Astrocyte (in vitro differentiated cells and primary cell): ENCODE data around the gene METTL26. TPM values are rescaled to one million over a fixed set of nuclear protein-coding genes. Genes with fewer than 3 reads are reported as not detected.

Experiments
- DNase-seq: peaks from one replicate; pipeline ENCODE4 v3.0.0-alpha.2; 2010; ENCODE audit warnings: low read depth
- FAIRE-seq: peaks from 2 replicates; lab custom pipeline; 2011; peaks lifted over from hg19 to GRCh38; lab: Jason Lieb, UNC
- H2AFZ ChIP-seq: 2 replicates; pipeline ENCODE4 v1.6.0; 2012; ENCODE audit warnings: low read depth, low read length, inconsistent platforms
- H3K27ac ChIP-seq: 2 replicates; pipeline ENCODE4 v1.5.1; 2011; ENCODE audit warnings: low read depth, low read length, inconsistent platforms
- H3K27me3 ChIP-seq: 2 replicates; pipeline ENCODE4 v1.6.0; 2011; ENCODE audit warnings: low read length, inconsistent platforms; ENCODE audit not compliant: insufficient read depth
- H3K36me3 ChIP-seq: 2 replicates; pipeline ENCODE4 v1.5.1; 2011; ENCODE audit warnings: low read length, inconsistent platforms; ENCODE audit not compliant: insufficient read depth
- H3K4me1 ChIP-seq: 2 replicates; pipeline ENCODE4 v1.5.1; 2011; ENCODE audit warnings: low read length, inconsistent platforms; ENCODE audit not compliant: insufficient read depth
- H3K4me2 ChIP-seq: 2 replicates; pipeline ENCODE4 v1.6.0; 2012; ENCODE audit warnings: low read length, inconsistent platforms
- H3K4me3 ChIP-seq: 2 replicates; pipeline ENCODE4 v1.5.1; 2011; ENCODE audit warnings: low read depth, mild to moderate bottlenecking, low read length, inconsistent platforms; ENCODE audit not compliant: insufficient read depth
- H3K79me2 ChIP-seq: 2 replicates; pipeline ENCODE4 v1.6.0; 2012; ENCODE audit warnings: mild to moderate bottlenecking, low read length, inconsistent platforms; ENCODE audit not compliant: insufficient read depth
- H3K9ac ChIP-seq: 2 replicates; pipeline ENCODE4 v1.6.0; 2012; ENCODE audit warnings: mild to moderate bottlenecking, low read length, inconsistent platforms
- H3K9me3 ChIP-seq: 2 replicates; pipeline ENCODE4 v1.5.1; 2012; ENCODE audit warnings: low read depth, mild to moderate bottlenecking, low read length, inconsistent platforms; ENCODE audit not compliant: insufficient read depth
- H4K20me1 ChIP-seq: 2 replicates; pipeline ENCODE4 v1.6.0; 2012; ENCODE audit warnings: low read length, inconsistent platforms; ENCODE audit not compliant: insufficient read depth
- H3K27ac Mint-ChIP-seq: one replicate; pipeline ENCODE4 v1.8.0; 2021; ENCODE audit warnings: mild to moderate bottlenecking, mixed read lengths; ENCODE audit not compliant: unreplicated experiment
- H3K27me3 Mint-ChIP-seq: one replicate; pipeline ENCODE4 v1.8.0; 2021; ENCODE audit warnings: low read depth, mixed read lengths; ENCODE audit not compliant: unreplicated experiment
- H3K36me3 Mint-ChIP-seq: one replicate; pipeline ENCODE4 v1.8.0; 2021; ENCODE audit warnings: low read depth, mixed read lengths; ENCODE audit not compliant: unreplicated experiment
- H3K4me1 Mint-ChIP-seq: one replicate; pipeline ENCODE4 v1.8.0; 2021; ENCODE audit warnings: low read depth, mixed read lengths; ENCODE audit not compliant: unreplicated experiment
- H3K4me3 Mint-ChIP-seq: one replicate; pipeline ENCODE4 v1.8.0; 2021; ENCODE audit warnings: mild to moderate bottlenecking, moderate library complexity, mixed read lengths; ENCODE audit not compliant: unreplicated experiment
- H3K9me3 Mint-ChIP-seq: one replicate; pipeline ENCODE4 v1.8.0; 2021; ENCODE audit warnings: mild to moderate bottlenecking, mixed read lengths; ENCODE audit not compliant: unreplicated experiment
- CTCF ChIP-seq: IDR thresholded peaks from 2 replicates; pipeline ENCODE4 v1.5.1; 2011; ENCODE audit warnings: low read depth, mild to moderate bottlenecking, inconsistent platforms, low read length, moderate library complexity; ENCODE audit not compliant: insufficient read depth
- EZH2 ChIP-seq: IDR thresholded peaks from 2 replicates; pipeline ENCODE4 v1.6.1; 2012; ENCODE audit warnings: mild to moderate bottlenecking, low read length, inconsistent platforms; ENCODE audit not compliant: insufficient read depth
- total RNA-seq: library from RNA; stranded (reverse); gene quantifications from 2 replicates; pipeline ENCODE4 v1.2.1, GENCODE V29; 2021

The METTL26 gene
- total RNA-seq, 1 donor from 2014 or later = 56.4 TPM

GRCh38 chr16:648071-648780 is 12.1 kb upstream of the METTL26 start:
- Histone ChIP-seq H3K27ac (peak overlapping the region; percentile 81), H3K9me3 (no peaks in the 10 kb centered on the region), H3K36me3 (no peaks in the 10 kb centered on the region), H3K4me3 (peak overlapping the region; percentile 62), H3K79me2 (peaks cover 16% of the 10 kb centered on the region), H3K27me3 (no peaks in the 10 kb centered on the region), H3K4me2 (peak overlapping the region; percentile 91), H3K4me1 (peaks cover 15% of the 10 kb centered on the region), H4K20me1 (no peaks in the 10 kb centered on the region), H2AFZ (peak overlapping the region; percentile 80), H3K9ac (peak overlapping the region; percentile 84)
- H3K27me3 Mint-ChIP-seq = no peaks in the 10 kb centered on the region
- TF ChIP-seq CTCF = peak; percentile 8
- no peak for TF ChIP-seq EZH2
- H3K36me3 Mint-ChIP-seq = no peaks in the 10 kb centered on the region
- H3K4me3 Mint-ChIP-seq = peak overlapping the region; percentile 87
- no peak for DNase-seq
- no peak for FAIRE-seq
- H3K27ac Mint-ChIP-seq = peak overlapping the region; percentile 62
- H3K9me3 Mint-ChIP-seq = no peaks in the 10 kb centered on the region
- no peaks in the 10 kb centered on the region for H3K4me1 Mint-ChIP-seq

GRCh38 chr16:647173-647902 is 11.2 kb upstream of the METTL26 start:
- no peaks in the 10 kb centered on the region for H3K27me3 Mint-ChIP-seq
- Histone ChIP-seq H2AFZ (no peak overlapping the region), H3K4me2 (peak overlapping the region; percentile 91), H3K36me3 (no peaks in the 10 kb centered on the region), H3K9me3 (no peaks in the 10 kb centered on the region), H3K4me3 (no peak overlapping the region), H4K20me1 (no peaks in the 10 kb centered on the region), H3K27ac (no peak overlapping the region), H3K27me3 (no peaks in the 10 kb centered on the region), H3K4me1 (peaks cover 16% of the 10 kb centered on the region), H3K9ac (no peak overlapping the region), H3K79me2 (peaks cover 16% of the 10 kb centered on the region)
- H3K36me3 Mint-ChIP-seq = no peaks in the 10 kb centered on the region
- TF ChIP-seq CTCF = no peak
- TF ChIP-seq EZH2 = no peak
- H3K27ac Mint-ChIP-seq = no peak overlapping the region
- DNase-seq (no peak), FAIRE-seq (no peak)
- H3K4me3 Mint-ChIP-seq = no peak overlapping the region
- no peaks in the 10 kb centered on the region for H3K4me1 Mint-ChIP-seq
- no peaks in the 10 kb centered on the region for H3K9me3 Mint-ChIP-seq
